NCI-H1694 (cell line): ENCODE data around the gene ZG16.
"Not testable (repeated sequence)": the region's sequence is repeated elsewhere in the genome, so short reads cannot be mapped to it uniquely, and the experiment has no call there.

Source experiments
- DNase-seq: peaks from one replicate; lab custom pipeline; 2025; lab: John Stamatoyannopoulos, UW

ZG16 gene

DNA sequence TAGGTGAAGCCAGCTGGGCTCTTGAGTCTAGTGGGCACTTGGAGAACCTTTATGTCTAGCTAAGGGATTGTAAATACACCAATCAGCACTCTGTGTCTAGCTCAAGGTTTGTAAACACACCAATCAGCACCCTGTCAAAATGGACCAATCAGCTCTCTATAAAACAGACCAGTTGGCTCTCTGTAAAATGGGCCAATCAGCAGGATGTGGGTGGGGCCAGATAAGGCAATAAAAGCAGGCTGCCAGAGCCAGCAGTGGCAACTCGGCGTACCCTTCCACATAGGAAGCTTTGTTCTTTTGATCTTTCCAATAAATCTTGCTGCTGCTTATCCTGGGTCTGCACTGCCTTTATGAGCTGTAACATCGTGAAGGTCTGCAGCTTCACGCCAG lies 29.3 kb upstream of the ZG16 start:
- DNase-seq = not testable (repeated sequence)

DNA sequence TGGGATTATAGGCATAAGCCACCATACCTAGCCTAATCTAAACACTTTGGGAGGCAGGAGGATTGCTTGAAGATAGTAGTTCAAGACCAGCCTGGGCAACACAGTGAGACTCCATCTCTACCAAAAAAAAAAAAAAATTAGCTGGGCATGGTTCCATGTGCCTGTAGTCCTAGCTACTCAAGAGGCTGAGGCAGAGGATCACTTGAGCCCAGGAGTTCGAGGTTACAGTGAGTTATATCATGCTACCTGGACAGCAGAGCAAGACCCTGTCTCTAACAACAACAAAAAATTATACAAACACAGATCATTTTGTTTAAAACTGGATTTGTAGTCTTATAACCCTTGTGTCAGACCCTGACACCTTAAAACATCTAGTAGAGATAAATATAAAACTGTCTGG lies 24.5 kb upstream of the ZG16 start:
- DNase-seq = no peak

DNA sequence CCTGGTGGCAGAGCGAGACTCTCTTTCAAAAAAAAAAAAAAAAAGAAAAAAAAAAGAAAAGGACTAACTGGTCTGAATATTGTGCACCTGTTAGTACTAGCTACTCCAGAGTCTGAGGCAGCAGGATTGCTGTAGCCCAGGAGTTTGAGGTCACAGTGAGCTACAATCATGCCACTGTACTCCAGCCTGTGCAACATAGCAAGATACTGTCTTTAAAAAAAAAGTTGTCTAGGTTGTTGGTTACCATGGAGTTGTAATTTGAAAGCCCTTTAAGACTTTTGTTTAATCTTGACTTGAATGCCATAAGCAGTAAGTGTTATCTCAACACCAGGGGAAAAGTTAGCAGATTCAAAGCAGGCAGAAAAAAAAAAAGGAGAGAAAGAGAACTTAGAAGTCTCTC lies 21.4 kb upstream of the ZG16 start:
- no peak for DNase-seq

DNA sequence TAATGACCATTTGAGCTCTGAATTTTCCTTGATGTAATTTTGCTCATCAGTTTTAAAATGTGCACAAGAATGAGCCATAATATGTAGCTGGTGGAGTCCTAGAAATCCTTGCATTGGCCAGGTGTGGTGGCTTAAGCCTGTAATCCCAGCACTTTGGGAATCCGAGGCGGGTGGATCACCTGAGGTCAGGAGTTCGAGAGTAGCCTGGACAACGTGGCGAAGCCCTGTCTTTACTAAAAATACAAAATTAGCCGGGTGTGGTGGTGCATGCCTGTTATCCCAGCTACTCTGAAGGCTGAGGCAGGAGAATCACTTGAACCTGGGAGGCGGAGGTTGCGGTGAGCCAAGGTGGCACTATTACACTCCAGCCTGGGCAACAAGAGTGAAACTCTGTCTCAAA lies 21.0 kb upstream of the ZG16 start:
- not testable (repeated sequence) for DNase-seq

DNA sequence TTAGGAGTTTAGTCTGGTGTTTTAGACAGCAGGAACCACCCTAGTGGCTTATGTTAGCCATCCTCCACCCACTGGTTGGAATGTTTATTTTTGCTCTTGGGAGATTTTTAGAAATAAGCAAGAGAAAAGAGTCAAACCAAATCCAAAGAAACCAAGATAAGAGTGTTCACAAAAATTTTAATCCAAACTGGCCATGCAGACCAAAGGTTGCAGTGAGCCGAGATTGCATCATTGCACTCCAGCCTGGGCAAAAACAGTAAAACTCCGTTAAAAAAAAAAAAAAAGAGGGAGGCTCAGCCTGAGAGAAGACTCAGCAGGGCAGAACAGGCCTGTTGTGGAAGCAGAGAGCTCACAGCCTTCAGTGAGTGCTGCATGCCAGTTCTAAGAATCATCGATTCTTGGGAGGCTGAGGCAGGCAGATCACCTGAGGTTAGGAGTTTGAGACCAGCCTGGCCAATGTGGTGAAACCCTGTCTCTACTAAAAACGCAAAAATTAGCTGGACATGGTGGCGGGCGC lies 20.0 kb upstream of the ZG16 start:
- no peak for DNase-seq

DNA sequence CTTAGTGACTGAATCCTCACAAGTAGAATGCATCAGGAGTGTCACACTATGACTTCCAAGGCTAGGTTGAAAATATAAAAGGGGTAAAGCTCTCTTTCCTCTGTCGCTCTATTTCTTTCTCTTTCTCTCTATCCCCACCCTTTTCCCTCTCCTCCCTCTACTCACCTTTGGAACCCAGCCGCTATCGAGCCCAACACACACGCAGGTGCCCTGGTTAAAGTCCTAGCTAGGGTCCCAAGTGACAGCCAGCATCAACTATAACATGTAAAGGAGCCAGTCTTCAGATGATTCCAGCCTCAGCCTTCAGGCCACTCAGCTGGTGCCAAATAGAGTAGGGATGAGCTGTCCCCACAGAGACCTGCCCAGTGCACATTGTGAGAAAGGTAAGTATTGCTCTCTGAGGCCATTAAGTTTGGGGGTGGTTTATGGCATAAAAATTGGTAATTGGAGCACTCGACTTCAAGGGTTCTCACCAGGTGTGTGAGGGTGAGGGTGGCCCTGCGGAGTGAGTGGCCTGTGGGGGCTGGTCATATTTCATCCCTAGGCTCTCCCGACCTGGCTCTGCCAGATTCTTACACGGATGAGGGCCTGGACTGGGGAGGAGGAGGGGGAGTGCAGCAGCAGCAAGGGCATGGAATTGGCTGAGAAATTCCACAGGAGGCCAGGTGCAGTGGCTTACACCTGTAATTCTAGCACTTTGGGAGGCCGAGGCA lies 17.3 kb upstream of the ZG16 start:
- DNase-seq = no peak

DNA sequence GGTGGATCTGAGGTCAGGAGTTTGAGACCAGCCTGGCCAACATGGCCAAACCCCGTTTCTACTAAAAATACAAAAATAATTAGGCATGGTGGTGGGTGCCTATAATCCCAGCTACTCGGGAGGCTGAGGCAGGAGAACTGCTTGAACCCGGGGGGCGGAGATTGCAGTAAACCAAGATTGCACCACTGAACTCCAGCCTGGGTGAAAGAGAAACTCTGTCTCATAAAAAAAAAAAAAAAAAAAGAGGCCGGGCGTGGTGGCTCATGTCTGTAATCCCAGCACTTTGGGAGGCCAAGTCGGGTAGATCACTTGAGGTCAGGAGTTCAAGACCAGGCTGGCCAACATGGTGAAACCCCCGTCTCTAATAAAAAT lies 16.8 kb upstream of the ZG16 start:
- DNase-seq = not testable (repeated sequence)

DNA sequence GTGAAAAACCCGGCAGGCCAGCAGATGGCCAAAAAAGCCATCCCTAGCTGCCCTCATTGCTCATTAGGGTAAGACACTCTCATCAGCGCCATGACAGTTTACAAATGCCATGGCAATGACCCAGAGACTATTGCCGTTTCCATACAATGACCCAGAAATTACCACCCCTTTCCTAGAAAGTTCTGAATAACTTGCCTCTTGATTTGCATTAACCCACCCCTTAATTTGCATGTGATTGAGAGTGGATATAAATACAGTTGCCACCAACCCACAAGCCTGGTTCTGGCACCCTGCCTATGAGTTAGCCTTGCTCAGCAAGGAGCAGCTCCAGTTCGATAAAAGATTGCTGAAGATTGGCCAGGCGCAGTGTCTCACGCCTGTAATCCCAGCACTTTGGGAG lies 16.2 kb upstream of the ZG16 start:
- no peak for DNase-seq

DNA sequence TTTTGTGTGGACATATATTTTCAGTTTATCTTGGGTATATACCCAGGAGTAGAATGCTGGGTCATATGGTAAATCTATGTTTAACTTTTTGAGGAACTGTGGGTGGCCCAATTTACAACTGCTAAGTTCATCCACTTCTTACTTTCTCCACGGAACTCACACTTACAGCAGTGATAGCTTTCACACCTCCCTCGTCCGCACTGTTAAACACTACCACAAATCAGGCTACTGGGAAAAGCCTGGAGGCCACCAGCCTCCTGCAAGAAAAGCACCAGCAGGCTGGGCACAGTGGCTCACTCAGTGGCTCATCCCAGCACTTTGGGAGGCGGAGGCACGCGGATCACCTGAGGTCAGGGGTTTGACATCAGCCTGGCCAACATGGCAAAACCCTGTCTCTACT lies 14.7 kb upstream of the ZG16 start:
- DNase-seq = no peak

DNA sequence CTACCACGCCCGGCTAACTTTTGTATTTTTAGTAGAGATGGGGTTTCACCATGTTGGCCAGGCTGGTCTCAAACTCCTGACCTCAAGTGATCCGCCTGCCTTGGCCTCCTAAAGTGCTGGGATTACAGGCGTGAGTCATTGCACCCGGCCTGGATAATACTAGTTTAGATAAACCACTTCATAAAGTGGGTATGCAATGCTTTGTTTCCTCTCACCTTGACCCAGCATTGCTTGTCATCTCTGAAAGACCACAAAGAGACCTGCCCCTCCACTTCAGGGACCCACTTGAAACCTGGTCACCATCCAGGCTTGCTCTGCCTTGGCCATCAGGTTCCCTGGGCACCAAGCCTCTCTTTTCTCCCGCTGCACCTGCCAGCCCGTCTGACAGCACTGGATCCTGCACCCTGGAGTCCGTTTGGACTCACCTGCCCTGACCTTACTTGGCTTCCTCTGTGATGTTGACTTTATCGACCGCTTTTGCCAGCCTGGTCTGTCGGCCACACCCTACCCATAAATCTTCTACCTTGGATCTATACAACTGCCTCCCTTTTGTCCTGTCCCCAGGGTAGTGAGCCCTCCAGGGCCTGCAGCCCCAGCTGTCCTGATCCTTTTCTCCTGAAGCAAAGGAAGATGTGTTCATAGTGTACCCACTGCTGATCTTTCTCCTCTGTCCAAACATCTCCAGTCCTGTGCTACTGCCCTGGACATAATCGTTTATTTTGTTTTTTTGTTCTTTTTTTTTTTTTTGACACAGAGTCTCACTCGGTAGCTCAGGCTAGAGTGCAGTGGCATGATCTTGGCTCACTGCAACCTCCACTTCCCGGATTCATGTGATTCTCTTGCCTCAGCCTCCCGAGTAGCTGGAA lies 12.7 kb upstream of the ZG16 start:
- no peak for DNase-seq

DNA sequence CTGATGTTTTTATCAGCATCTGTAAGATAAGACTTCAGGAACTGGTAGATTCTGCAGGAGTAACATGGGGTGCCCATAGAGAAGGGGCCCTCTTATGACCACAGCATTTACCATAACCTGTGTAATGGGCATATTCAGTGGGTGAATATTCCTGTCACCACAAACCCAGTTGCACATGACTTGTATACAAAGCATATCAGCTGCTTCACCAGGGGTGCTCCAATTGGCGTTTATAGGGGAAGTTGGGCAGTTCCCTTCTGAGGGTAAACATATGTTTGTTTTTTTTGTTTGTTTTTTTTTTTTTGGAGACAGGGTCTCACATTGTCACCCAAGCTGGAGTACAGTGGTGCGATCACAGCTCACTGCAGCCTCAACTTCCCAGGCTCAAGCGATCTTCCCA lies 11.5 kb upstream of the ZG16 start:
- DNase-seq = no peak

DNA sequence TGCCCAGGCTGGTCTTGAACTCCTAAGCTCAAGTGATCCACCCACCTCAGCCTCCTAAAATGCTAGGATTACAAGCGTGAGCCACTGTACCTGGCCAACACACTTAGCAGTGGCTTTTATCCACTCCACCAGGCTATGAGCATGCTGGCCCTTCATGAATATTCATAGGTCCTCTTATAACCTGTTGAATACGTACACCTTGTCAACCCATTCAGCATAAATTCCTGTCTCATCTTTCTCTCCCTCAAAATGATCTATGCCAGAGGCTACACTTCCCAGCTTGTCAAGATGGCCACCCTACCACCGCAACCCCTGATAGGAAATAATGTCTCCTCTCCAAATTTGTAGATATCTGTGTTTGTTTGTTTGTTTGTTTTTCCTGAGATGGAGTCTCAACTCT lies 11.0 kb upstream of the ZG16 start:
- no peak for DNase-seq

DNA sequence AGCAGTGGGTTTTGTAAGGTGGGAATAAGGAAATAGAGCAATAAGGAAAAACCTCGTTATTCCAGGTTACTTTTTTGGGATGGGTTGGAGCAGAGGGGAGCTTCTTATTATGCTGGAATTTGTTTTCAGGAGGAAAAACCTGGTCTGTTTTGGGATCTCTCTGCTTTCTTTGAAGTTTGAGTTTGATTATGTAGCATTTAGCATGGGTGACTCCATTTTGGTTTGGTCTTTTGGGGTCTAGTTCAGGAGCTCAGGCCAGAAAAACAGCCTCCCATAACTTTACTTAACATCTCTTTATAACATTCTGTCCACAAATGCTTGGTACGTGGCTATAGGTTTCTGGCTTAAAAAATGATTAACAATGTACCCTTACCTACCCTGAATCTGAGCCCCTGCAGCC lies 8.5 kb upstream of the ZG16 start:
- DNase-seq = no peak

DNA sequence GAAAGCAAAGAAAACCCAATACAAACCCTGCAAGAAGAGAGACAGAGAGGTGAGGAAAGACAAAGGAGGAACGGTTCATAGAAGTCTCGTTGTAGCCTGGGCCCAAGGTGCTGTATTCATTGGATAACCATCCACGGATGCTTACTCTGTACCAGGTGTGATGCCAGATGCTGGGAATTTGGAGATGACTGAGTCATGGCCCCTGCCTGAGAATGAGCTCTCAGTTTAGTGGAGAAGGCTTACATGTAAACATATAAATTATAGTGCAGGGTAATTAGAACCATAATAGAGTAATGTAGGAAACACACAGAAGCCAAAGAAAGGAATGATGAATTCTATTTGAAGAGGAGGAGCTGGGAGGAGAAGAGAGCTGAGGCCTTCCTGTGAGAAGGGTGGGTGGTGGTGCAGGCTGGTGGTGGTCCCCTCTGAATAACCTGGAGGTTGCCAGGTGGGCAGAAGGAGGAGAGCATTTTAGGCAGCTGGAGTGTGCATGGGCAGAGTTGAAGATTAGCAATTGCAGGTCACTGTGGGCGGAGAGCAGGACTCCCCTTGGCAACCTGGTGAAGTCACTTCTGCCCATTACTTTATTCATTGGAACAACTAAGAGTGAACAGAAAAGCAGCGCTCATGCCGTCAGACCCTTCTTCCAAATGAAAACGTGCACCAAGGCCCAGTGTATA lies 7.7 kb upstream of the ZG16 start:
- no peak for DNase-seq

DNA sequence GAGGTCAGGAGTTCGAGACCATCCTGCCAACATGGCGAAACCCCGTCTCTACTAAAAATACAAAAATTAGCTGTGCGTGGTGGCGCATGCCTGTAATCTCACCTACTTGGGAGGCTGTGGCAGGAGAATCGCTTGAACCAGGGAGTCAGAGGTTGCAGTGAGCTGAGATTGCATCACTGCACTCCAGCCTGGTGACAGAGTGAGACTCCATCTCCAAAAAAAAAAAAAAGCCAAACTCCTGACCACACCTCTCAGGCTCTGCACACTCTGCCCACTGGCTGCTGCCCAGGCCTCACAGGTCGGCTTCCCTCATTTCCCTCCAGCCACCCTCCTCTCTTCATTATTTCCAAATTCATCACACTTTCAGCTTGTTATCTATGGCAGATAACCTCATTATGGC lies 5.7 kb upstream of the ZG16 start:
- DNase-seq = not testable (repeated sequence)

DNA sequence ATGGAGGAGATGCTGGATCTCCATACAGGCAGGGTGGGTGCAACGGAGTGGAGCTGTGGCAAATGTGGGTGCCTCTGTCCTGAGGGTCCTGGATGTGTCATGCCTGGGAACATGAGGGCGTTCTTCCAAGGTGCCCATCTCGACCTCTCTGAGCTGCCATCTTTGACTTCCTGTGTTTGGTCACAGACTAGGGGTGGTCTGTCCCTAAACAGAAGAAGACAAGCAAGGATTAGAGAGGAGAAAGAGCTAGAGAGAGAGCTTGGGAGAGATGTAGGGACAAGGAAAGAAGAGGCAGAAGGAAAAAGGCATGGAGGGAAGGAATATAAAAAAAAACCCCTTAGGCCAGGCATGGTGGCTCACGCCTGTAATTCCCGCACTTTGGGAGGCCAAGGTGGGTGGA lies 3.3 kb upstream of the ZG16 start:
- no peak for DNase-seq

DNA sequence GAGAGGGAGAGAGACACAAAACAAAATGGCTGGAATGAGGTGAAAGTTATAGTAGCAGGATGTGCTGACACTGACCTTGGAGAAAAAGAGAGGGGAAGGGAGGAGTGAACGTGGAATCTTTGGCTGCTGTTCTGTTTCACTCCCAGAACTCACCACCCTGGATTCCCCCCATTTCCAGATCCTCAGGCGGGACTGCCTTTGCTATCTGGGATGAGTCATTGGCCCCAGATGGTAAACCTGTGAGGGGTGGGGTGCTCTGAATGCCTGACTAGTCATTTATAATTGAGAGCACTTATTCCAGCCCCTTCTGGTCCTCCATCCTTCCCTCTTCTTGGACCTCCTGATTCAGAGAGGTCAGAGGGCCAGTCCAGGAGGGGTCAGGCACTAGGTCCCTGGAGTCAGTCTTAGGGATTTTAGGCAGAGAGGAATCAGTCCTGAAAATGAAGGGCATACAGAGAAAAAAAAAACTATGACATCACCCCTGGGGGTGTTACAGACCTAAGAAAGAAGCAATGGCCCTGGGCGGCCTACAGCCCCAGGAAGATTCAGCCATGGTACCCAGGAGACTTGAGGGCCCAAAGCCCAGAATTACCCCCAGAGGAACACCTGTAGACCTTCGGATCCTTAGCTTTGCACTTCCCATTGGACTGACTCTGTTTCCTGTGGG lies 2.2 kb upstream of the ZG16 start:
- DNase-seq = peak; percentile 17

DNA sequence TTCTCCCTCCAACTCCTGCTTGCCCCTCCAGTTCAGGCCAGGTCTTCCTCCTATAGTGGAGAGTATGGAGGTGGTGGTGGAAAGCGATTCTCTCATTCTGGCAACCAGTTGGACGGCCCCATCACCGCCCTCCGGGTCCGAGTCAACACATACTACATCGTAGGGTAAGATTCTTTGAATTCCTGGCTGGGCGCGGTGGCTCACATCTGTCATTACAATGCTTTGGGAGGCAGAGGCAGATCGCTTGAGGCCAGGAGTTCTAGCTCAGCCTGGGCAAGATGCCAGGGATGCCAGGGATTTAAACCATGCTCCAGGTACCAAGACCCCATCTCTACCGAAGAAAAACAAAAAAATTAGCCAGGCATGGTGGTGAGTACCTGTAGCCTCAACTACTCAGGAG lies 1.4 kb downstream of the ZG16 start:
- no peak for DNase-seq

DNA sequence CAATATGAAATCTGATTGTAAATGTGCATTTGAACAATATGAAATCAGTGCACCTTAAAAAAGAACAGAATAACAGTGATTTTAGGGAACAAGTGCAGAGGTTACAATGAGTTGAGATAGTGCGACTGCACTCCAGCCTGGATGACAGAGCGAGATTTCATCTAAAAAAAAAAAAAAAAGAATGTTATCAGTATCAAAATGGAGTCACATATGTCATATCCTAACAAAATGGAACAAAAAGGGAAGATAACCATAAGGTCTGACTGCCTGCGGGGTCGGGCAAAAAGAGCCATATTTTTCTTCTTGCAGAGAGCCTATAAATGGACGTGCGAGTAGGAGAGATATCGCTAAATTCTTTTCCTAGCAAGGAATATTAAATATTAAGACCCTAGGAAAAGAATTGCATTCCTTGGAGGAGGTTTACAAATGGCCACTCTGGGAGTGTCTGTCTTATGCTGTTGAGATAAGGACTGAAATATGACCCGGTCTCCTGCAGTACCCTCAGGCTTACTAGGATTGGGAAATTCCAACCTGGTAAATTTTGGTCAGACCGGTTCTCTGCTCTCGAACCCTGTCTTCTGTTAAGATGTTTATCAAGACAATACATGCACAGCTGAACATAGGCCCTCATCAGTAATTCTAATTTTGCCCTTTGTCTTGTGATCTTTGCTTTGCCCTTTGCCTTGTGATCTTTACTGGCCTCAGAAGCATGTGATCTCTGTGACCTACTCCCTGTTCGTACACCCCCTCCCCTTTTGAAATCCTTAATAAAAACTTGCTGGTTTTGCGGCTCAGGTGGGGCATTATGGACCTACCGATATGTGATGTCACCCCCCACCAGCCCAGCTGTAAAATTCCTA lies 5.3 kb downstream of the ZG16 start:
- not testable (repeated sequence) for DNase-seq

DNA sequence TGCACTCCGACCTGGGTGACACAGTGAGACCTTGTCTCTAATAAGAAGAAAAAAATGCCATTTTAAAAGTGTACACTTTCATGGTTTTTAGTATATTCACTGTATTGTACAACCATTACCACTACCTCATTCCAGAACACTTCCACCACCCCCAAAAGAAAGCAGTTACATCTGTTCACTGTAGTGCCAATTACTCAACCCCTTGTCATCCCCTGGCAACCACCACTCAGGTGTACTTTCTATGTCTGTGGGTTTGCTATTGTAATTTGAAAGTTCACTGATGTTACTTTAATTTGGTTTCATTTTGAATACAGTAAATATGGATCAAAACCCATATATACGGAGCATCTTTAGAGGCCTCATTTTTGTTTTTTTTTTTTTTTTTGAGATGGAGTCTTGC lies 6.1 kb downstream of the ZG16 start:
- no peak for DNase-seq

DNA sequence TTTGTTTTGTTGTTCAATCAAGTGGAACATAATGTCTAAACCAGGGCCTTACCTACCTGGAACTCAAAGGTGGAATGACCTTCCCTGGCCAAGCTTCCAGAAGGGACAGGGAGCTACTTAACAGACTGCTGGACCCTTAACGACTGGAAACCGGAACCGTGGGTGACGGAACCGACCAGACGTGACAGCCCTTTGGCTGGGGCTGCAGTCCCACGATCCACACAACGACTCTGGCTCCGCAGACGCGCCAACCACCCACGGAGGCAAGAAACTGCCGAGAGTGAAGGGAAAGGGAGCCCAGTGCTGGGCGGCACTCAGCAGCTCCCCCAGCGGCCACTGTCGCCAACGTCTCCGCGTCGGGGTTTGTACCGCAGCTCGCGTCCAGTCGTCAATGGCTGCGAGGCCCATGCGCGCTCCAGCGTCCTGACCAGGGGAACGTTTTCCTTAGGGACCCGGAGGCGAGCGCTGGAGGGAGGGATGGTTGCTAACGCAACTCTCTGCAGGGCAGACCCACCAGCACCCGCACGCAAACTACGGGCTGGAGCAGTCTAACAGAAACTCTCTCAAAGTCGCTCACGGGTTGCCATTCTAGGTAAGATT lies 6.9 kb downstream of the ZG16 start:
- no peak for DNase-seq
